Measurements from ENCODE around the gene RASSF6. TPM values are rescaled to one million over a fixed set of nuclear protein-coding genes. Genes with fewer than 3 reads are reported as not detected.
"Not testable (repeated sequence)": the region's sequence is repeated elsewhere in the genome, so short reads cannot be mapped to it uniquely, and the experiment has no call there.

RASSF6 gene
- total RNA-seq, 4 donors from 2014 or later = 2.6 to 6.7 (median 4.3) TPM

DNA sequence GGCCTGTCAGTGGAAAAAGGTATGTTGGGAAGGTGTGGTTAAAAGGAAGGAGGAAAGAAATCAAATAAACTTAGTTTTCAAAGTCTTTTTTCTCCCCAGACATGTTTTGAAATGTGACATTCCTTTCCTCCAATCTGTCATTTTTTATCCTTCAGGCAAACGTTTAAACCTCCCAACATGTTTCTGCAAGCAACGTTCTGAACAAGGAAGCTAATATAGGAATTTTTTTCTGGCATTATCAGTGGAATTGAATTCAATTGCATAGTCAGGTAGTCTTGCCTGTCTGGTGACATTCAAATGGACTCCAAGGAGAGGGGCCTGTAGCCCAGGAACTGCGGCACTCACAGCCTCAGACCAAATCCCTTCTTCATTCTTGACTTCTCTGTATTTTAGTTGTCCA, 30.0 kb upstream of the RASSF6 start:
- H3K4me1 ChIP-seq = peaks cover 0 to 40% (median 10%) of the 10 kb centered on the region in 3 donors
- no peaks in the 10 kb centered on the region for H3K27me3 ChIP-seq
- no peak overlapping the region for H3K4me3 ChIP-seq
- H3K9me3 ChIP-seq = no peaks in the 10 kb centered on the region
- no peak for DNase-seq
- 25 to 47% methylated on average over 3 of the region's 3 CpGs for WGBS, 2 donors
- TF ChIP-seq, protein P1, sequence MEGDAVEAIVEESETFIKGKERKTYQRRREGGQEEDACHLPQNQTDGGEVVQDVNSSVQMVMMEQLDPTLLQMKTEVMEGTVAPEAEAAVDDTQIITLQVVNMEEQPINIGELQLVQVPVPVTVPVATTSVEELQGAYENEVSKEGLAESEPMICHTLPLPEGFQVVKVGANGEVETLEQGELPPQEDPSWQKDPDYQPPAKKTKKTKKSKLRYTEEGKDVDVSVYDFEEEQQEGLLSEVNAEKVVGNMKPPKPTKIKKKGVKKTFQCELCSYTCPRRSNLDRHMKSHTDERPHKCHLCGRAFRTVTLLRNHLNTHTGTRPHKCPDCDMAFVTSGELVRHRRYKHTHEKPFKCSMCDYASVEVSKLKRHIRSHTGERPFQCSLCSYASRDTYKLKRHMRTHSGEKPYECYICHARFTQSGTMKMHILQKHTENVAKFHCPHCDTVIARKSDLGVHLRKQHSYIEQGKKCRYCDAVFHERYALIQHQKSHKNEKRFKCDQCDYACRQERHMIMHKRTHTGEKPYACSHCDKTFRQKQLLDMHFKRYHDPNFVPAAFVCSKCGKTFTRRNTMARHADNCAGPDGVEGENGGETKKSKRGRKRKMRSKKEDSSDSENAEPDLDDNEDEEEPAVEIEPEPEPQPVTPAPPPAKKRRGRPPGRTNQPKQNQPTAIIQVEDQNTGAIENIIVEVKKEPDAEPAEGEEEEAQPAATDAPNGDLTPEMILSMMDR (IDR thresholded peaks at IDR 0.05) = no peak
- no peak for TF ChIP-seq POLR2A (IDR thresholded peaks at IDR 0.05)
- H3K27ac ChIP-seq = peak overlapping the region; percentile 42 to 72 (median 66)
- intact Hi-C loops (cut with DNase I) = loop anchor here (5.0 to 10.0 kb wide), 3 partner anchors 78 to 485 kb away; no protein-coding TSS in a partner anchor
- no peaks in the 10 kb centered on the region for H3K36me3 ChIP-seq

DNA sequence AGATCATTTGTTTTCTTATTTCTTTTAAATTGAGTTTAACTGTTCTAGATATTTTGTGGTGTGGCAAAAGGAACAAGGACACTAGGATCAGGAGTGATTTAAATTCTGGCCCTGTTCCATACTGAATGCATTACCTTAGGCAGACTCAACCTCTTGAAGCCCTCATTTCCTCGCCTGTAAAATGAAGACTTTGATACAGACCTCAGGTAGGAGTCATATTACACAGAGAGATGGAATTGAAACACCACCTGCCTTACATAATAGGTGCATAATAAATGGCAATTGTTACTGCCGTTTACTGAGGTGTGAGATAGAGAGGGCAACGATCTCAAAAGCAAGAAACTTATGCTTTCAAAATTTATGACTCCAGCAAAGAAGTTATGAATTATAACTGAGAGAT, 28.2 kb upstream of the RASSF6 start:
- no peak overlapping the region for H3K27ac ChIP-seq
- no peak for TF ChIP-seq POLR2A (IDR thresholded peaks at IDR 0.05)
- TF ChIP-seq, protein P1 (IDR thresholded peaks at IDR 0.05) = no peak
- no peak overlapping the region for H3K4me3 ChIP-seq
- intact Hi-C loops (cut with DNase I) = no loop called here
- no peaks in the 10 kb centered on the region for H3K36me3 ChIP-seq
- 45 to 52% methylated on average over 3 of the region's 3 CpGs for WGBS, 2 donors
- H3K4me1 ChIP-seq = peaks cover 0 to 40% (median 10%) of the 10 kb centered on the region in 3 donors
- no peaks in the 10 kb centered on the region for H3K27me3 ChIP-seq
- DNase-seq = no peak
- H3K9me3 ChIP-seq = no peaks in the 10 kb centered on the region

DNA sequence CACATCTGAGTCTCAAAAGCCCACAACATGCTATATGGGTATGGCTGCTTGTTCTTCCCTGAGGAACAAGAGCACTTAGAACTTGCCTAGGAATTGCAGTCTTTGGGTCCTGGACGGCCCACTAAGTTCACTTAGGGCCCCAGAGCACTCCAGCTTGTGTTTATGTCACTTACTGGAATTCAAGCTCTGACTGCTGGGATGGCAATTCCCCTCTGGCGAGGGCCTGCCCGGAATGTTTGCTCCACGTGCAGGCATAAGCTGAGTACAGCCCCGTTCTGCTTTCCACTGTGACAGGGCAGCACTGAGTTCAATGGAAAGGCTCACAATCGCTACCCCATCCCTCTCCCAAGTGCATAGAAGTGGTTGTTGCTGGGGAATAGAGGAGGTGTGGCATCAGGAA, 25.9 kb upstream of the RASSF6 start:
- Histone ChIP-seq H3K27ac (no peak overlapping the region), H3K9me3 (no peaks in the 10 kb centered on the region), H3K36me3 (no peaks in the 10 kb centered on the region), H3K27me3 (no peaks in the 10 kb centered on the region), H3K4me3 (no peak overlapping the region), H3K4me1 (peaks cover 0 to 32% (median 8%) of the 10 kb centered on the region in 3 donors)
- TF ChIP-seq, protein P1 (IDR thresholded peaks at IDR 0.05) = no peak
- TF ChIP-seq POLR2A (IDR thresholded peaks at IDR 0.05) = no peak
- intact Hi-C loops (cut with DNase I) = no loop called here
- WGBS, 2 donors = 93 to 98% methylated on average over 2 to 6 of the region's 6 CpGs
- DNase-seq = no peak

DNA sequence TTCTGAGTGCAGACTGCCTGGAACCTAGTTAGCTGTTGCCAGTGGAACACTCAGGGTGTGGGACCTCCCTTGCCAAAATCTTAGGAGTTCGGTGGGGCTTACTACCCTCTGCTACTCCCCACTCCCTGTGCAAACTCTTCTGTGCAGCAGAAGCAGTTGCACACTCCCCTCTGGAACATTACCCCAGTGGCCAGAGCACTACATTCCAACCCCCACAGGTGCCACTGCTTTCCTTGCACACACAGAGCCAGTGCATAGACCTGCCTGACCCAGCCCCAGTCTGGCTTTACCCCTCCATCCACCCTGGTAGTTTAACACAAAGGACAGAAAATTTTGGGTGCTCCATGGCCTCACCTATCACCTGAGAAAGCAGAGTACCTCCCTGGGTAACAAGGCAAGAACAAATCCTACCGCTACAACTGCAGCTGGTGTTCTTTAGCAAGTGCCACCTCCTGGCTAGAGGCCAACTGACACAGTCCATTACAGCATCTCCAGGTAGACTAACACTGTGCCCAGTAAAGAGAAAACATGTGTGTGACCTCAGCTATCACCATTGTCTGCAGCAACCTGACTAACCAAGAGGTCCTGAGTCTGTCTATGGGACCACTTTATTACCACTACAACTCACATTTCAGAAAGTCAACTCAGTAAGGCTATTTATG, 11.5 kb upstream of the RASSF6 start:
- no peaks in the 10 kb centered on the region for H3K27me3 ChIP-seq
- no peak for TF ChIP-seq POLR2A (IDR thresholded peaks at IDR 0.05)
- TF ChIP-seq, protein P1 (IDR thresholded peaks at IDR 0.05) = no peak
- H3K9me3 ChIP-seq = no peaks in the 10 kb centered on the region
- no peak overlapping the region for H3K4me3 ChIP-seq
- 83 to 100% methylated on average over 1 to 2 of the region's 2 CpGs for WGBS, 2 donors
- intact Hi-C loops (cut with DNase I) = no loop called here
- no peak overlapping the region for H3K27ac ChIP-seq
- no peak for DNase-seq
- H3K4me1 ChIP-seq = no peaks in the 10 kb centered on the region
- H3K36me3 ChIP-seq = no peaks in the 10 kb centered on the region

DNA sequence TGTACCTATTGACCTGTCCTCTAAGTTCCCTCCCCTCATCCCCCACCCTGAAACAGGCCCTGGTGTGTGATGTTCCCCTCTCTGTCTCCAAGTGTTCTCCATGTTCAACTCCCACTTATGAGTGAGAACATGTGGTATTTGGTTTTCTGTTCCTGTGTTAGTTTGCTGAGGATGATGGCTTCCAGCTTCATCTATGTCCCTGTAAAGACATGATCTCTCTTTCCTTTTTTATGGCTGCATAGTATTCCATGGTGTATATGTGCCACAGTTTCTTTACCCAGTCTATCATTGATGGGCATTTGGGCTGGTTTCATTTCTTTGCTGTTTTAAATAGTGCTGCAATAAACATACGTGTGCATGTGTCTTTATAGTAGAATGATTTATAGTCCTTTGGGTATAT, 8.6 kb upstream of the RASSF6 start:
- H3K36me3 ChIP-seq; DNase-seq; H3K27ac ChIP-seq; H3K27me3 ChIP-seq; H3K4me3 ChIP-seq; intact Hi-C loops (cut with DNase I); H3K9me3 ChIP-seq; H3K4me1 ChIP-seq: not testable (repeated sequence)
- 89 to 92% methylated on average over 1 of the region's 1 CpG for WGBS, 2 donors
